Esophagus (tissue), 2 donors: Measurements from ENCODE around the gene SERPINB5. TPM values are rescaled to one million over a fixed set of nuclear protein-coding genes. Genes with fewer than 3 reads are reported as not detected.
"Not testable (repeated sequence)": the region's sequence is repeated elsewhere in the genome, so short reads cannot be mapped to it uniquely, and the experiment has no call there.

Experiments
- H3K27ac ChIP-seq, 2 donors: one replicate each; pipeline ENCODE4 v1.5.1; 2013; ENCODE audit warnings: low read depth in 2 of 2, mild to moderate bottlenecking in 2 of 2, inconsistent platforms in 1 of 2, low read length in 1 of 2, moderate library complexity in 1 of 2
- H3K27me3 ChIP-seq, 2 donors: one replicate each; pipeline ENCODE4 v1.6.1; 2013; ENCODE audit warnings: low read length in 2 of 2, control low read depth in 1 of 2, mild to moderate bottlenecking in 1 of 2; ENCODE audit not compliant: insufficient read depth in 2 of 2, control insufficient read depth in 1 of 2
- H3K36me3 ChIP-seq, 2 donors: one replicate each; pipeline ENCODE4 v1.6.1; 2013; ENCODE audit warnings: low read length in 1 of 2; ENCODE audit not compliant: control insufficient read depth in 2 of 2, insufficient read depth in 2 of 2
- H3K4me1 ChIP-seq, 2 donors: one replicate each; pipeline ENCODE4 v1.6.1; 2013; ENCODE audit warnings: low read length in 1 of 2; ENCODE audit not compliant: control insufficient read depth in 2 of 2, insufficient read depth in 2 of 2
- H3K4me3 ChIP-seq, 2 donors: one replicate each; pipeline ENCODE4 v1.5.1; 2013; ENCODE audit warnings: low read length in 2 of 2, mild to moderate bottlenecking in 2 of 2, low read depth in 1 of 2, moderate library complexity in 1 of 2
- H3K9me3 ChIP-seq, 2 donors: one replicate each; pipeline ENCODE4 v1.6.1; 2013; ENCODE audit warnings: mild to moderate bottlenecking in 2 of 2, low read depth in 1 of 2, low read length in 1 of 2, moderate library complexity in 1 of 2; ENCODE audit not compliant: control insufficient read depth in 2 of 2, insufficient read depth in 1 of 2
- WGBS, 2 donors: extraction: QIAGEN DNeasy Blood & Tissue Kit; methylation state at CpG; one replicate each; pipeline ENCODE4 v1.1.7; 2013; 5-methylcytosine and 5-hydroxymethylcytosine counted together
- polyA plus RNA-seq, 2 donors: library from polyadenylated mRNA; stranded (reverse); fragments of 200-250 nt; gene quantifications; one replicate each; pipeline ENCODE4 v1.2.3, GENCODE V29; 2013
- donor health status: healthy with polysubstance abuse.
- donor health status: Bipolar disorder and iron deficiency.

SERPINB5 gene
- polyA plus RNA-seq, 2 donors = 48.0 to 174 TPM

DNA sequence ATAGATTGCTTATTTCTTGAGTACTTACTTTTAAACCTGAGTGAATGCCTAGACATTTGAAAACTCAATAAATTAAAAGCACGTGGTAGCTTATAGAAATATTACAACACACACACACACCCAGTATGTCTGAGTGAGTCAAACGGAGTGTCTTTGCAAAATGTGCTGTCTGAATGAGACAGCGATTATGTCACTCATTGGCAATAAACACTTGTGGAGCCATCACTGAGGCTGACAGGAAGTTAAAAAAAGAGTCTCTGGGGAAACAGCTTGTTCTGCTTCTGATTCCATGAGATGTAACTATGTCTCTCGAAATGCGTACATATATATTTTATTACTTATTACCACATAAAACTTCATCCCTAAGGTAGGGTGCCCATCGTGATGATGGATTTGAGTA, 32.2 kb upstream of the SERPINB5 start:
- H3K4me1 ChIP-seq = peaks cover 0 to 5% of the 10 kb centered on the region in 2 donors
- H3K36me3 ChIP-seq = no peaks in the 10 kb centered on the region
- peak overlapping the region; percentile 89 to 90 for H3K27ac ChIP-seq
- WGBS, 2 donors = 37 to 52% methylated on average over 6 of the region's 6 CpGs
- H3K9me3 ChIP-seq = no peaks in the 10 kb centered on the region
- H3K27me3 ChIP-seq = no peaks in the 10 kb centered on the region
- H3K4me3 ChIP-seq = no peak overlapping the region

DNA sequence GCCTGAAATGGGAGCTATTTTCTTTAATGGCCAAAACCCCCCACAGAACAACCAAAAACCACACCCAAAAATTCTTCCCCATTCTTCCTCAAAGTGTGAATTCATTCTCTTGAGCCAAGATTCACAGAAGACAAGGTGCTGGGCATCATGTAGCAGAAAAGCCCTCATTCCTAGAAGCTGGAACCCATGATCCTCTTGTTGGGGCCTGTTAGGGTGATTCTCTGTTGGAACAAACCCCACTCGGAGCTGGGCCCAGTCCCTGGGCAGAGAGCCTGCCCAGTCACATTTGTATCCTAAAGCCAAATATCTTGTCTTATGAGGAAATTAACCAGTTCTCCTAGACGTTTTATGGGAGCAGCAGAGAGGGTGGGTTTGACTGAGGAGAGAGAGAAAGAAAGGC, 31.7 kb upstream of the SERPINB5 start:
- Histone ChIP-seq H3K4me3 (no peak overlapping the region), H3K36me3 (no peaks in the 10 kb centered on the region), H3K9me3 (no peaks in the 10 kb centered on the region), H3K4me1 (peaks cover 0 to 5% of the 10 kb centered on the region in 2 donors), H3K27ac (peak overlapping the region; percentile 89 to 90), H3K27me3 (no peaks in the 10 kb centered on the region)
- WGBS, 2 donors = 37 to 43% methylated on average over 2 of the region's 2 CpGs

DNA sequence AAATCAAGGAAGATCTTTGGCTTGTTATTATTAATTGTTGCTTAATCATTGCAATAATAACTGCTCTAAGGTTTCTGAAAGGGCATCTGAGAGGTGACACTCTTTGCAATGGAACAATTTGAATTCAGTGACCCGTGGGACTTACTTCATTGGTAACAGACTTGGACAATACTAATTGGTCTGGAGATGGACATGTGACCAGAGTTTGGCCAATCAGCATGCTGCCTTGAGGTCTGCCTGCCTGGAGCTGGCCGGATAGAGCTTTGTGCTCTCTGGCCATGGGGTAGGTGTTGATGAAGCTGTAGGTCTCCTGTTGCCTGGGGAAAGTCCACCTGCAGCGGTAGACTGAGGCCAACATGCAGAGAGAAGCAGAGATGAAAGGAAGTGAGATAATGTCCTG, 30.5 kb upstream of the SERPINB5 start:
- WGBS, 2 donors = 85 to 92% methylated on average over 3 of the region's 3 CpGs
- H3K9me3 ChIP-seq = no peaks in the 10 kb centered on the region
- H3K36me3 ChIP-seq = no peaks in the 10 kb centered on the region
- H3K4me3 ChIP-seq = no peak overlapping the region
- peaks cover 0 to 5% of the 10 kb centered on the region in 2 donors for H3K4me1 ChIP-seq
- H3K27ac ChIP-seq = no peak overlapping the region
- H3K27me3 ChIP-seq = no peaks in the 10 kb centered on the region

- Histone ChIP-seq H3K27ac (no peak overlapping the region), H3K9me3 (no peaks in the 10 kb centered on the region), H3K27me3 (no peaks in the 10 kb centered on the region), H3K4me3 (no peak overlapping the region), H3K4me1 (peaks cover 0 to 5% of the 10 kb centered on the region in 2 donors), H3K36me3 (no peaks in the 10 kb centered on the region)
- WGBS, 2 donors = 60 to 63% methylated on average over 5 of the region's 5 CpGs
Measured at GRCh38 chr18:63447066-63447465, 29.7 kb upstream of the SERPINB5 start.

DNA sequence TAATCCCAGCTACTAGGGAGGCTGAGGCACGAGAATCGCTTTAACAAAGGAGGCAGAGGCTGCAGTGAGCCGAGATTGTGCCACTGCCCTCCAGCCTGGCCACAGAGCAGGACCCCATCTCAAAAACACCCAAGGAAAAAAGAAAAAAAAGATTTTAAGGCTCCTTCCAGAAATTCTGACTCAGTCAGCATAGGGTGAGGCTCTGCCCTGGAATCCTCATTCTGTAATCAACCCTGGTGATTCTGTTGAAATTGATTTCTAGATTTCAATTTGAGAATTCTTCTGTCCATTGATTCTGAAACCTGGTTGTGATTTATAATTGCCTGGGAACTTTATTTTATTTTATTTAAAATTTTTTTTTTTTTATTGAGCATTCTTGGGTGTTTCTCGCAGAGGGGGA, 27.3 kb upstream of the SERPINB5 start:
- Histone ChIP-seq H3K4me3 (no peak overlapping the region), H3K27me3 (no peaks in the 10 kb centered on the region), H3K36me3 (no peaks in the 10 kb centered on the region), H3K27ac (no peak overlapping the region), H3K4me1 (peaks cover 0 to 5% of the 10 kb centered on the region in 2 donors), H3K9me3 (no peaks in the 10 kb centered on the region)
- WGBS, 2 donors = 90 to 95% methylated on average over 4 of the region's 4 CpGs

- no peak overlapping the region for H3K27ac ChIP-seq
- no peaks in the 10 kb centered on the region for H3K36me3 ChIP-seq
- 43 to 48% methylated on average over 9 of the region's 9 CpGs for WGBS, 2 donors
- no peaks in the 10 kb centered on the region for H3K27me3 ChIP-seq
- no peak overlapping the region for H3K4me3 ChIP-seq
- no peaks in the 10 kb centered on the region for H3K9me3 ChIP-seq
- peaks cover 0 to under 1% of the 10 kb centered on the region in 2 donors for H3K4me1 ChIP-seq
Measured at GRCh38 chr18:63451799-63452660, 24.7 kb upstream of the SERPINB5 start.

GRCh38 chr18:63452751-63453150, 24.0 kb upstream of the SERPINB5 start:
- peak overlapping the region in 1 of 2 donors; percentile 4 for H3K27ac ChIP-seq
- not testable (repeated sequence) for H3K4me1 ChIP-seq, H3K9me3 ChIP-seq, H3K4me3 ChIP-seq, H3K27me3 ChIP-seq, H3K36me3 ChIP-seq
- WGBS, 2 donors = 71 to 91% methylated on average over 5 of the region's 5 CpGs

DNA sequence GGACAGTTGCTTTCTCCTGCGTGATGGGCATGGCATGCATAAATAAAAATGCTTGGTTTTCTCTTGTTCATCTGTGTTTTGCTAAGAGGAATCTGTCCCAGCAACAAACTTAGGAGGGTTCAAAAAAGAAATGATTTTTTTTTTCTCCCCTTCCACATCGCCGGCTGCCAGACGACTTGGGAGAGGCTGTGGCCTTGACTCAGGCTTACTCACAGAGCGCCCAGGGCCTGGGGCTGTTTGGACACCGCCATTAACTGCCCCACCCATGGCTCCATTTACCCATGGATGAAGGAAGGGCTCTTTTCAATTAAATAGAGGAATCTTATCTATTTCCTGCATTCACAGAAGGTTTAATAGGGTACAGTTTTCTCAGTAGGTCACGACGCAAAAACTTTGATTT, 22.3 kb upstream of the SERPINB5 start:
- Histone ChIP-seq H3K27me3 (no peaks in the 10 kb centered on the region), H3K4me1 (no peaks in the 10 kb centered on the region), H3K27ac (no peak overlapping the region), H3K9me3 (no peaks in the 10 kb centered on the region), H3K36me3 (no peaks in the 10 kb centered on the region), H3K4me3 (no peak overlapping the region)
- WGBS, 2 donors = 61 to 62% methylated on average over 8 of the region's 8 CpGs

DNA sequence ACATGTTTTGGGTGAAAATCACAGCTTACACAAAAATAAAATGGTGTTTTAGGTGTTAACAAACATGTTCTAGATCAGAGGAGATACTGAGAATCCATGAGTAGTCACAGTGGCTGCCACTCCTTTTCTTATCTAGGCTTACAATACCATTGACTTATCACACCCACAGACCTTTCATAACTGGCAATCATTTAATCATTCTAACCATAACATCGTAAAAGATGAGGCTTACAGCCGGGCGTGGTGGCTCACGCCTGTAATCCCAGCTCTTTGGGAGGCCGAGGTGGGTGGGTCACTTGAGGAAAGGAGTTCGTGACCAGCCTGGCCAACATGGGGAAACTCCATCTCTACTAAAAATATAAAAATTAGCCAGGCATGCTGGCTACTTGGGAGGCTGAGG, 18.8 kb upstream of the SERPINB5 start:
- no peaks in the 10 kb centered on the region for H3K36me3 ChIP-seq
- H3K27ac ChIP-seq = no peak overlapping the region
- H3K4me3 ChIP-seq = no peak overlapping the region
- no peaks in the 10 kb centered on the region for H3K27me3 ChIP-seq
- no peaks in the 10 kb centered on the region for H3K9me3 ChIP-seq
- no peaks in the 10 kb centered on the region for H3K4me1 ChIP-seq
- 50 to 58% methylated on average over 6 of the region's 6 CpGs for WGBS, 2 donors

DNA sequence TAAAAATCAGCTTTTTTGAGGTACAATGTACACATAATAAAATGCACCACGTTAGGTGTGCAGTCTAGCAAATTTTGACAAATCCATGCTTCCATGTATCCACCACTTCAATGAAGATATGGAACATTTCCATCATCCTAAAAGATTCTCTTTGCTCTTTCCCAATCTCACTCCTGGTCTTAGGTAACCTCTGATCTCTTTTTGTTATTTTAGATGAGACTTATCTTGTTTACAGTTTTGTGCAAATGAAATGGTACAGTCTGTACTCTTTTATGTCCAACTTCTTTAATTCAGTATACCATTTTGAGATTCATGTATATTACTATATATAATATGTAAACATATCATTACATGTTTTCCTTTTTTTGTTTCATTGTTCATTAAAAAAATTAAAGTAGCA, 16.3 kb upstream of the SERPINB5 start:
- WGBS, 2 donors = 65 to 72% methylated on average over 1 of the region's 1 CpG
- no peaks in the 10 kb centered on the region for H3K36me3 ChIP-seq
- no peak overlapping the region for H3K4me3 ChIP-seq

More for the DNA sequence above, 16.3 kb upstream of the SERPINB5 start:
- H3K4me1 ChIP-seq = no peaks in the 10 kb centered on the region
- no peak overlapping the region for H3K27ac ChIP-seq
- no peaks in the 10 kb centered on the region for H3K9me3 ChIP-seq
- no peaks in the 10 kb centered on the region for H3K27me3 ChIP-seq
